ENCODE measurements around the gene OR6C6.
"Not testable (repeated sequence)": the region's sequence is repeated elsewhere in the genome, so short reads cannot be mapped to it uniquely, and the experiment has no call there.

OR6C6 gene
- long read RNA-seq, donor 1: 0 reads
- long read RNA-seq, donor 2: 0 reads
- long read RNA-seq, donor 3: 0 reads
- long read RNA-seq, donor 4: 0 reads
- long read RNA-seq, donor 5: 0 reads
- long read RNA-seq, donor 6: 0 reads
- long read RNA-seq, donor 7: 0 reads
- long read RNA-seq, donor 8: 0 reads

- DNase-seq: no peak
Observed at GRCh38 chr12:55296469-55296868, at the start of gene OR6C6. Gene OR6C6, minus strand, starts transcription at chr12:55296569. Its CDS starts 1,337 bp downstream, at chr12:55295232.

- DNase-seq: no peak
Observed at GRCh38 chr12:55336002-55336401, 39.6 kb upstream of the OR6C6 start.

GRCh38 chr12:55330446-55330845 is 34.1 kb upstream of the OR6C6 start, which contains the start of gene OR6C3:
Gene OR6C3, plus strand, starts transcription at chr12:55330746. Its CDS starts 955 bp downstream, at chr12:55331701.
- DNase-seq: no peak

- not testable (repeated sequence) for DNase-seq
Observed at GRCh38 chr12:55325801-55326200, 29.4 kb upstream of the OR6C6 start.

GRCh38 chr12:55320201-55320600 is 23.8 kb upstream of the OR6C6 start:
- DNase-seq: no peak

GRCh38 chr12:55314043-55314442 is 17.7 kb upstream of the OR6C6 start, which contains the start of gene OR6C1:
Gene OR6C1, plus strand, starts transcription at chr12:55314343. Its CDS starts 6,257 bp downstream, at chr12:55320600.
- DNase-seq: no peak

- no peak for DNase-seq
Observed at GRCh38 chr12:55289999-55290398, 6.4 kb downstream of the OR6C6 start.

- no peak for DNase-seq
Observed at GRCh38 chr12:55280991-55281390, 15.4 kb downstream of the OR6C6 start.

- DNase-seq: no peak
Observed at GRCh38 chr12:55258303-55258702, 38.1 kb downstream of the OR6C6 start.

- no peak for DNase-seq
Observed at GRCh38 chr12:55256831-55257230, 39.5 kb downstream of the OR6C6 start.

- no peak for DNase-seq
Observed at GRCh38 chr12:55253281-55253680, 43.1 kb downstream of the OR6C6 start.

- DNase-seq: no peak
Observed at GRCh38 chr12:55250944-55251343, 45.4 kb downstream of the OR6C6 start.

GRCh38 chr12:55246159-55246558 is 50.2 kb downstream of the OR6C6 start:
- no peak for DNase-seq

GRCh38 chr12:55244309-55244708 is 52.1 kb downstream of the OR6C6 start, which contains the start of gene OR6C74:
Gene OR6C74, plus strand, starts transcription at chr12:55244609. Its CDS starts 2,679 bp downstream, at chr12:55247288.
- no peak for DNase-seq
